GM19438 (cell line): Measurements from ENCODE around the gene KIAA1958.

Source experiments
- ATAC-seq: cut with Tn5 transposase; IDR thresholded peaks from one replicate; pipeline ENCODE4 v1.9.1; 2021; ENCODE audit warnings: low read depth; ENCODE audit not compliant: unreplicated experiment

Gene KIAA1958

DNA sequence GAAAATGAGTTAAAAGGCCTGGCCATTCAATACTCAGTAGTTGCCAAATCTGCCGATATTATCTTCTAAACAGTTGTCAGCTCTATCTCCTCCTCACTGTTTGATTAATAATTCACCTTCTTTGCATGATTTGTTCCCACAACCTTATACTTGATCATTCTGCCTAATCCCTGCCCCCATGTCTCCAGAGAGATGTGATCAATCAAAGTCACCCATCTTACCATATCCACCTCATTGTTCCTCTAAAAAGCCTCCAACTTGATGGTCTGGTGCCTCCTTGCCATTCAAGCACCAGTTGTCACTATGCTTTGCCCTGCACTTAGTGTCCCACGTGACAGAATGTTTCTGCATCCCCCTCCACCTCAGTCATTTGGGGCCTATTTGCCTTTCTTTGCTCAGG lies 41.3 kb downstream of the KIAA1958 start:
- ATAC-seq = no peak

- no peak for ATAC-seq
These were observed 42.7 kb downstream of the KIAA1958 start for GRCh38 chr9:112529316-112529715.

DNA sequence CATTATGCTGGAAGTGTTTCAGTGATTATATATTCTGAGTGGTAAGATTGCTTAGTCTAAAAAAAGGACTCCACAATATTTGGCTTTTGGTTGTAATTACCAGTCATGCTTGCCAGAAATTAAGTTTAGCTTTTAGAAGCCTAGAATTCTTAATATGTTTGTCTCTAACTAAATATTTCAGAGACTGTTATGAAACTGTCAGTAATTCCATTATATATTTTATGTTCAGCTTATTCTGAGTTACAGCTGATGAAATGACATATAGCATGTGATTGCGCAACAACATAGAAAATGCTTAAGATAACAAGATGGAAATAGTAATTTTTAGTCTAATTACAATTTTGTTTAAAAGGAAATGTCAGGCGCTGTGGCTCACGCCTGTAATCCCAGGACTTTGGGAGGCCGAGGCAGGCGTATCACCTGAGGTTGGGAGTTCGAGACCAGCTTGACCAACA lies 44.2 kb downstream of the KIAA1958 start:
- no peak for ATAC-seq

DNA sequence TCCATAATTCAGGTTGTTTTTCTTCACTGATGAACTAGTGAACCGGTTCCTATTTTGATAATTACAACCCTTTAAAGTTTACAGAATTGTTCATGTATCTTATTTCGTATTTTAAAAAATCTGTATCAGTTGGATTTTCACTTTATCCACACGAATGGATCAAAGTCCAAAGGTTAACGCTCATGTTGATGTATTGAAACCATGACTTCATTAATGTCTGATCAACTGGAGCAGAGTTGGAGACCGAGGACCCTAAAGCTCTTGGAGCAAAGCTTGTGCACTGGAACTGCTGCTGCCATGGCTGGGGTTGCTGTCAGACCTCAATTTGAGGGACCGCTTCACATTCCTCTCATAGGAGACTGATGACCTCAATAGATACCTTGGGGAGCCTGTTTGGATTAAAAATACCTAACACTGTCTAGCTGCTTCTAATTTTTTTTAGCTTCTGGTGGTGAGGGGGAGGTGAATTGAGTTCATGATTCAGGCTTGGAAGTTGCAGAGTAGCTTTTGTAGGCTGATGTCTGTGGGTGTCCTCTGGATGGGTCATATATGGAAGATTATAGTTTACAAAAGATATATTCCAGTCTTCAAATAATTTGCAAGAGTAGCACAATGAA lies 45.1 kb downstream of the KIAA1958 start:
- no peak for ATAC-seq

GRCh38 chr9:112532427-112532826 lies 45.8 kb downstream of the KIAA1958 start:
- ATAC-seq = no peak

- no peak for ATAC-seq
These were observed 47.0 kb downstream of the KIAA1958 start for GRCh38 chr9:112533660-112534059.

GRCh38 chr9:112535301-112535700 lies 48.7 kb downstream of the KIAA1958 start:
- no peak for ATAC-seq

DNA sequence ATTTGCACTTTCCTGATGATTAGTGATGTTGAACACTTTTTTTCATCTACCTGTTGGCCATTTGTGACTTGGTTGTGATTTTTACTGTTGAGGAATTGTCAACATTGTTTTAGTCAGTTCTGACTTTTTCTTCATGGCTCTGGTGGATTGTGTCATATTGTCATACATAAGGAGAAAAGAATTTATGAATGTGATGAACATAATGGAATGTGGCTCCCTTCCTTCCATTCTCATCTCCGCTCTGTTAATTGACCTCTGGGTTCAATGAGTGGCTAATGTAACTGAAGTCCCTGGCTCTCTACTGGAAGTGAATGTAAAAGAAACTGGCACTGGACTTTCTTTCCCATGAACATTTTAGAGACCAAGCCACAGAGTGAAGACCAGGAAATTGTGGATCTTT lies 49.2 kb downstream of the KIAA1958 start:
- no peak for ATAC-seq

DNA sequence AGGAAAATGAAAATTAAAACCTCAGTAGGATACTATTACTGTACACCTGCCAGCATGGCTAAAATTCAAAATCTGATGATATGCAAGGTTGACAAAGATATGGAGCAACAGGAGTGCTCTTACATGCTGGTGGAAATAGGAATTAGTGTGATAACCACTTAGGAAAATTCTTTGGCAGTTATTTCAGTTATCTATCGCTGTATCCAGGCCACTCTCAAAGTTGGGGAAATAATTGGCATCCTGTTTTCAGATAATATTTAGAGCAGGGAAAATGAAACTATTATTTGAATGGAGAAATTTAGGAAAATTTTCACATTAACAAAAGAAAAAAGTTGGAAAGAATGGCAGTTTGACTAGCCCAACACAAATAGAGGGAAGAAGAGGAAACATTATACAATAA lies 50.9 kb downstream of the KIAA1958 start:
- ATAC-seq = no peak

- ATAC-seq = no peak
These were observed 54.2 kb downstream of the KIAA1958 start for GRCh38 chr9:112540800-112541199.

GRCh38 chr9:112541685-112542084 lies 55.1 kb downstream of the KIAA1958 start:
- ATAC-seq = no peak

DNA sequence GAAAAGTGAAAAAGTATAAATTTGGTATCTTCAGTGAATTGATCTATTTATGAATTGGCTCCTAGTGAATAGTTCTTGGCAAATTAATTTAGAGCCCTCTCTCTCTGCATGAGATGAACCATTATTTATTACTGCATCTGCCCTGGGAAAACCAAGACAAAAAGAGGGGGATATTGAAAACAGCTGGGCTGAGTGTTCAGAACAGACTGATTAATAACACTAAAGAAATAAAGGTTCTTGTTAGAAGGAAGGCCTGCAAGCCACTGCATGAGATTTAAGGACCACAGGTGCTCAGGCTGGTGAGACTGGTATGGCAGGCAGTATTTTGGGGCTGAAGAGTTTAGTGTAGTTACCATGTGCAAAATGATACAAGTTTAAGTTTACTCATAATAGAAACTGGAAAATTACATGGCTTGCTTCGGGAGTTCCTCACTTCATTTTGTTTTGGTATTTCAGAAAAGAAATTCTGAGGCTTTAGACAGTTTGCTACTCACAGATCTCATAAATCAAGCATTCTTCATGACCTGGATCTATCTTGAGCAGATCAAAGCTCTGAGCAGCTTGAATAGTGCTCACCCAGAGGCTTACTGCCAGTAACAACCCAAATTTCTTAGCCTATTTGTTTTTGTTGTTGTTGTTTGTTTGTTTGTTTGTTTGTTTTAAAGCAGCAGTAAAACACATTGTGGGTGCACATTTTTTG lies 56.1 kb downstream of the KIAA1958 start:
- ATAC-seq = no peak

DNA sequence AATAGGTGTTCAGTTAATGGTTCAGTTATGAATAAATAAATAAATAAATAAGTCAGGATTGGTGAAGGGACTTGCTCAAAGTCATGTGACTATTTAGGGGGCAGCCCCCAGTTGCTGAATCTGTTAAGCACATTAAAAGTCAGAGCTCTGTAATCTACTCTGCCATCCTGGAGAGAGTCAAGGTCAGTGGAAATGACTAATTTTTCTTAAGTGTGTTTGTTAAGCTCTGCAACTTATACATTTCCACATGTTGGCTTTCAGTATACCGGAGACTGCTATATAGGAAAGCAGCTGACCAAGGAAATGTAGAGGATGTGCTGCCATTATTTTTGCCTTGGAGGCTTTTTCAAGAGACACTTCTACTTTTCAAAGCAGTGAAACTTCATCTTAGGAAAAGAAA lies 57.9 kb downstream of the KIAA1958 start:
- no peak for ATAC-seq

- ATAC-seq = no peak
These were observed 58.6 kb downstream of the KIAA1958 start for GRCh38 chr9:112545237-112545636.

- ATAC-seq = no peak
These were observed 59.8 kb downstream of the KIAA1958 start for GRCh38 chr9:112546149-112547012.

GRCh38 chr9:112548051-112548440 lies 61.4 kb downstream of the KIAA1958 start:
- no peak for ATAC-seq

DNA sequence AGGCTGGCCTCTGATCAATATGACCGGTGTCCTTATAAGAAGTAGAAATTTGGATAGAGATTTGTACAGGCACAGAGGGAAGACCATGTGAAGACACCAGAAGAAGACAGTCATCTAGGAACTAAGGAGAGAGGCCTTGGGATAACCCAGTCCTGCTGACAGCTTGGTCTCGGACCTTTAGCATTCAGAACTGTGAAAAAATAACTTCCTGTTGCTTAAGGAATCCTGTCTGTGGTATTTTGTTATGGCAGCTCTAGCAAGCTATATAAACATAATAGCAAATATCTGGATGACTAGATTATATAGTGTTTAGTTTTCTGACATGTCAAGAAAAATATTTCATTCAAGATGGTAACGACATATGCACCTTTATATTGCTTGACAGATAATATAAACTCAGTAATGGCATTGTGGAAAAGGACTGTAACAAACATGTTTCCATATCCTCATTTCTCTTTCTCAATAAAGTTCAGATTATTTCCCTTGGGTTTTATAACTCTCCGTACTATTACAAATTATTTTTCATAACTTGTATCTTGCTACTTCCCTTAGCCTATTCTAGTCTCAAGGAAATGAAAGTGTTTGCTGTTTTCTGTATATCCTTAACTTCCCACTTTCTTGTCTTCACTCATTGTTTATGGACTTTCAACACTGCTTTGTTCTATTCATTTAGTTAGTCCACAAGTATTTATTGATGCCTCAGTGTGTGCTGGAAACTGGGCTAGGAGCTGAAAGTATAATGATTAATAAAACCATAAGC lies 62.4 kb downstream of the KIAA1958 start:
- ATAC-seq = no peak

- ATAC-seq = no peak
These were observed 63.9 kb downstream of the KIAA1958 start for GRCh38 chr9:112550531-112550930.

DNA sequence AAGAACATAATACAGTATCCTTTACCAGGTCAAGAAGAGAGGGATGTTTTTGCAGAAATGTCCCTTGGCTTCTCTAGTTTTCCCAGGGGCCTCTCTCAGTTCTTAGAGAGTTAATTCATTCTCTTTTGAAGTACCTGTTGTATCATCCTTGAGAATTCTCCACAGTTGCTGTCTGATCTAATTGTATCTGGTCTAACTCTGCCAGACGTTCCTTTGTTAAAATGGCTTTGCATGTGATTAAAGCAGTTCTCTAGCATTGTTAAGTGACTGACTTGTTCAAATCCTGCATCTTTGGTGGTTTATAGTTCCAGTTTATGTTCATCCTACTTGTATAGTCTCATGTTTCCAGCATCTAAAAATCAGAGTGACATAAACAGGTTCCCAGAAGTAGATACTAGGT lies 65.0 kb downstream of the KIAA1958 start:
- no peak for ATAC-seq

- ATAC-seq = no peak
These were observed 65.8 kb downstream of the KIAA1958 start for GRCh38 chr9:112552229-112553056.
